Small intestine (tissue), 7 donors: ENCODE data around the gene RBM10. TPM values are rescaled to one million over a fixed set of nuclear protein-coding genes. Genes with fewer than 3 reads are reported as not detected.

Source experiments
- DNase-seq, 2 donors: peaks; one replicate each; pipeline versions ENCODE4 v3.0.0 to v3.0.0-alpha.2; 2013
- FAIRE-seq: peaks from 2 replicates; lab custom pipeline; 2012; peaks lifted over from hg19 to GRCh38; lab: Jason Lieb, UNC
- H3K27ac ChIP-seq, 3 donors: one replicate each; pipeline ENCODE4 v1.5.1; 2013; ENCODE audit warnings: low read length in 2 of 3, mild to moderate bottlenecking in 2 of 3, control low read depth in 1 of 3, inconsistent platforms in 1 of 3, low read depth in 1 of 3, moderate library complexity in 1 of 3
- H3K27me3 ChIP-seq, 3 donors: one replicate each; pipeline ENCODE4 v1.6.1; 2013; ENCODE audit warnings: low read length in 3 of 3, inconsistent platforms in 1 of 3; ENCODE audit not compliant: control insufficient read depth in 3 of 3, insufficient read depth in 3 of 3
- H3K36me3 ChIP-seq, 3 donors: one replicate each; pipeline ENCODE4 v1.6.1; 2013; ENCODE audit warnings: low read length in 3 of 3, inconsistent platforms in 1 of 3, low read depth in 1 of 3, mild to moderate bottlenecking in 1 of 3, moderate library complexity in 1 of 3; ENCODE audit not compliant: control insufficient read depth in 3 of 3, insufficient read depth in 2 of 3
- H3K4me1 ChIP-seq, 3 donors: one replicate each; pipeline ENCODE4 v1.6.1; 2013; ENCODE audit warnings: low read length in 2 of 3, inconsistent platforms in 1 of 3, low read depth in 1 of 3, mild to moderate bottlenecking in 1 of 3, moderate library complexity in 1 of 3; ENCODE audit not compliant: control insufficient read depth in 3 of 3, insufficient read depth in 2 of 3
- H3K4me3 ChIP-seq, 3 donors: one replicate each; pipeline ENCODE4 v1.5.1; 2013; ENCODE audit warnings: low read length in 3 of 3, control low read depth in 1 of 3, inconsistent platforms in 1 of 3, low read depth in 1 of 3, mild to moderate bottlenecking in 1 of 3, moderate library complexity in 1 of 3
- H3K9me3 ChIP-seq, 2 donors: one replicate each; pipeline ENCODE4 v1.6.1; 2013; ENCODE audit warnings: low read depth in 1 of 2, low read length in 1 of 2; ENCODE audit not compliant: control insufficient read depth in 2 of 2, insufficient read depth in 1 of 2
- WGBS, 3 donors: extraction: QIAGEN DNeasy Blood & Tissue Kit; methylation state at CpG; one replicate each; pipeline ENCODE4 v1.1.7; 2013; 5-methylcytosine and 5-hydroxymethylcytosine counted together
- polyA plus RNA-seq, 4 donors: library from polyadenylated mRNA; stranded (reverse) in 3 of 4; unstranded in 1 of 4; fragments of 200-250 nt in 3 of 4; fragments of 120-200 nt in 1 of 4; gene quantifications; one replicate each; pipeline versions ENCODE4 v1.2.1 to v1.2.3, GENCODE V29; 2013
- donor health status: healthy with polysubstance abuse.
- donor health status: control.
- donor health status: control.
- donor health status: Bipolar disorder and iron deficiency.
- donor health status: healthy.

The RBM10 gene
- polyA plus RNA-seq, 4 donors, result 27.8 to 41.2 (median 35.7) TPM

- 0 to 1% (median 1%) methylated on average over 19 to 61 of the region's 61 CpGs for WGBS, 3 donors
- peak within 1 kb of the TSS; percentile 96 to 99 (median 97) for H3K27ac ChIP-seq
Measured at GRCh38 chrX:47218280-47218919, 73.4 kb downstream of the RBM10 start, which contains the start of gene CDK16. CDK16 (plus strand) TSS chrX:47218681; CDS start chrX:47223558, 4,877 bp downstream.

DNA sequence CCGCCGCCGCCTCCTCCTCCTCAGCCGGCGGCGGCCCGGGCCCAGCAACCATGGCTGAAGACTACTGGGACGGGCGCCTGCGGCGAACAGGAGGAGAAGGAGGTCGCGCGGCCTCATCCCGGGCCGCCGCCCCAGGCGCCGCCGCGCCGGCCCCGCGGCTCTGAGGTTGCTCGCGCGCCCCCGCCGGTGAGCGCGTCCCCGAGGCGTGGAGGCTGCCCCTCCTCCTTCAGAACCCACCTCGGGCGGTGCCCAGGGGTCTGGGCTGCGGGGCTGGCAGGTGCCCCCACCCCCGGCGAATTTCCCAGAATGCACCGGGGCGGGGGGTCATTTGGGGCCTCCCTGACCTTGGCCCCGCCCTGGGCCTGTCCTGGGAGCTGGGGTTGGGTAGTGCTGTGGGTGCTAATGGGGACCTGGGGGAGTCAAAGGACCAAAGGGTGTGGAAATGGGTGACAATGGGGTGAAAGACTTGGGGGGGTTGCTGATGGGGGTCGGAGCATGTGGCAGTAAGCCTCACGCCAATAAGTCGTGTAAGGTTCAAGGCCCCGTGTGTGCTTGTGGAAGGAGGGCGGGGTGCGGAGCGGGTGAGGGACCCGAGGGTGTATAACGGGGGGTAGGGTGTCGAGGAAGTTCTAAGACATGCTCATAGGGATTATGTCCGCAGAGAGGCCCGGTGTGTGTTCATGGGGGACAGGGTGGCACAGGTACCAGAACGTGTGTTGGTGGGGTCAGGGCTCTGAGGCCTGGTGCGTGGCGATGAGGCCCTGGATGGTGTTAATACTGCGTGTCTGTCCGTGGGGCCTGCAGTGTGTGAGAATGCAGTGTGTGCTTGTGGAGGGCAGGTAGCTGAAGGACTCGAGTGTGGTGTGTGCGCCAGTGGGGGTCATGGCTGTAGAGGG, 74.1 kb downstream of the RBM10 start:
- FAIRE-seq, result no peak
- H3K36me3 ChIP-seq, result peaks cover 5 to 47% (median 7%) of the 10 kb centered on the region in 3 donors
- H3K4me1 ChIP-seq, result peaks cover 0 to 21% (median 6%) of the 10 kb centered on the region in 3 donors
- no peaks in the 10 kb centered on the region for H3K27me3 ChIP-seq
- H3K9me3 ChIP-seq, result no peaks in the 10 kb centered on the region
- peak; percentile 47 to 62 for DNase-seq
- peak overlapping the region; percentile 60 to 78 (median 76) for H3K4me3 ChIP-seq
- 1 to 11% (median 6%) methylated on average over 19 to 60 of the region's 60 CpGs for WGBS, 3 donors
- peak overlapping the region; percentile 96 to 99 (median 97) for H3K27ac ChIP-seq

More at GRCh38 chrX:47218280-47218919, 73.4 kb downstream of the RBM10 start, which contains the start of gene CDK16:
- Histone ChIP-seq H3K9me3 (no peaks in the 10 kb centered on the region), H3K27me3 (no peaks in the 10 kb centered on the region), H3K4me1 (peaks cover 0 to 21% (median 6%) of the 10 kb centered on the region in 3 donors), H3K4me3 (peak within 1 kb of the TSS; percentile 60 to 78 (median 76)), H3K36me3 (peaks cover 2 to 47% (median 5%) of the 10 kb centered on the region in 3 donors)
- peak; percentile 74 to 92 for DNase-seq
- no peak for FAIRE-seq

DNA sequence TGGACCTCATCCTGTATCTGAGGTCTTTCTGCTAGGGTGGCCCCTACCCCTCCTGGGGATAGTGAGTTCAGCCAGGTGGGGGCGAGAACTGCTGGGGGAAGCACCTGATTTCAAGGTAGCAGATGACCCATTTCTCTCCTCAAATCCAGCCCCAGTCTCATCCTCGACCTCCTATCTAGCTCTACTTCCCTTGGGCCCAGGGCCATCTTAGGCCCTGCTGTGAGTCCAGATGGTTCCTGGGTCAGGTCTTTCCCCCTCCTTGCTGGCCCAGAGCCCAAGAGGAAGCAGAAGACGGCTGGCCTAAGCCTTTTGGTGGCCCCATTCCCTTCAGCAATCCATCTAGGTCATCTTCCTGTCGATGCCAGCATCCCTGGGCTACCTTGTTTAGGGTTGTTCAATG, 76.7 kb downstream of the RBM10 start:
- Histone ChIP-seq H3K36me3 (peaks cover 7 to 46% (median 14%) of the 10 kb centered on the region in 3 donors), H3K4me3 (no peak overlapping the region), H3K9me3 (no peaks in the 10 kb centered on the region), H3K4me1 (peaks cover 0 to 19% (median 6%) of the 10 kb centered on the region in 3 donors), H3K27ac (no peak overlapping the region), H3K27me3 (no peaks in the 10 kb centered on the region)
- 60 to 76% (median 65%) methylated on average over 4 of the region's 4 CpGs for WGBS, 3 donors
- DNase-seq (no peak), FAIRE-seq (no peak)

GRCh38 chrX:47222751-47223350, 77.8 kb downstream of the RBM10 start:
- Histone ChIP-seq H3K36me3 (peaks cover 8 to 53% (median 14%) of the 10 kb centered on the region in 3 donors), H3K4me3 (no peak overlapping the region), H3K27me3 (no peaks in the 10 kb centered on the region), H3K4me1 (peaks cover 0 to 12% (median 6%) of the 10 kb centered on the region in 3 donors), H3K27ac (no peak overlapping the region), H3K9me3 (no peaks in the 10 kb centered on the region)
- DNase-seq (no peak), FAIRE-seq (no peak)
- WGBS, 3 donors, result 85 to 91% (median 89%) methylated on average over 6 to 10 of the region's 10 CpGs

- no peak for FAIRE-seq
- no peak for DNase-seq
- H3K9me3 ChIP-seq, result no peaks in the 10 kb centered on the region
- no peaks in the 10 kb centered on the region for H3K27me3 ChIP-seq
- peaks cover 0 to 12% (median 6%) of the 10 kb centered on the region in 3 donors for H3K4me1 ChIP-seq
- peaks cover 8 to 56% (median 17%) of the 10 kb centered on the region in 3 donors for H3K36me3 ChIP-seq
- no peak overlapping the region for H3K4me3 ChIP-seq
- no peak overlapping the region for H3K27ac ChIP-seq
- 90 to 95% (median 91%) methylated on average over 10 to 13 of the region's 13 CpGs for WGBS, 3 donors
Measured at GRCh38 chrX:47223476-47224250, 78.6 kb downstream of the RBM10 start.

- Histone ChIP-seq H3K9me3 (no peaks in the 10 kb centered on the region), H3K36me3 (peaks cover 8 to 63% (median 17%) of the 10 kb centered on the region in 3 donors), H3K27me3 (no peaks in the 10 kb centered on the region), H3K27ac (no peak overlapping the region), H3K4me1 (peaks cover 0 to 12% (median 6%) of the 10 kb centered on the region in 3 donors), H3K4me3 (no peak overlapping the region)
- FAIRE-seq, result no peak
- 92 to 97% (median 94%) methylated on average over 11 to 17 of the region's 17 CpGs for WGBS, 3 donors
- DNase-seq, result no peak
Measured at GRCh38 chrX:47224266-47224895, 79.4 kb downstream of the RBM10 start.

- H3K4me3 ChIP-seq, result no peak overlapping the region
- FAIRE-seq (no peak), DNase-seq (no peak)
- no peak overlapping the region for H3K27ac ChIP-seq
- H3K9me3 ChIP-seq, result no peaks in the 10 kb centered on the region
- peaks cover 0 to 11% (median 6%) of the 10 kb centered on the region in 3 donors for H3K4me1 ChIP-seq
- peaks cover 8 to 68% (median 17%) of the 10 kb centered on the region in 3 donors for H3K36me3 ChIP-seq
- H3K27me3 ChIP-seq, result no peaks in the 10 kb centered on the region
- 93 to 98% (median 97%) methylated on average over 3 to 4 of the region's 4 CpGs for WGBS, 3 donors
Measured at GRCh38 chrX:47224896-47225290, 79.9 kb downstream of the RBM10 start.
